GM19238 (cell line): ENCODE results near the gene GFOD2.
"Not testable (repeated sequence)": the region's sequence is repeated elsewhere in the genome, so short reads cannot be mapped to it uniquely, and the experiment has no call there.

Source experiments
- DNase-seq: peaks from one replicate; pipeline ENCODE4 v3.0.0; 2011; ENCODE audit warnings: low spot score; ENCODE audit not compliant: insufficient read length

GFOD2 gene

GRCh38 chr16:67719048-67719777 is at the start of gene GFOD2:
TSS of gene GFOD2 (minus strand) at chr16:67719316. CDS start at chr16:67685715, 33,601 bp downstream.
- peak; percentile 99 for DNase-seq

- no peak for DNase-seq
Measured at GRCh38 chr16:67767953-67768352, 48.8 kb upstream of the GFOD2 start.

- no peak for DNase-seq
Measured at GRCh38 chr16:67766291-67766690, 47.2 kb upstream of the GFOD2 start.

- DNase-seq = no peak
Measured at GRCh38 chr16:67764158-67764667, 45.1 kb upstream of the GFOD2 start.

GRCh38 chr16:67763066-67763465 is 44.0 kb upstream of the GFOD2 start:
- no peak for DNase-seq

- DNase-seq = no peak
Measured at GRCh38 chr16:67762385-67762784, 43.3 kb upstream of the GFOD2 start.

- DNase-seq = no peak
Measured at GRCh38 chr16:67761924-67762323, 42.8 kb upstream of the GFOD2 start.

- DNase-seq = no peak
Measured at GRCh38 chr16:67760956-67761230, 41.8 kb upstream of the GFOD2 start.

GRCh38 chr16:67760206-67760955 is 41.3 kb upstream of the GFOD2 start:
- no peak for DNase-seq

- no peak for DNase-seq
Measured at GRCh38 chr16:67758966-67759365, 39.9 kb upstream of the GFOD2 start.

- no peak for DNase-seq
Measured at GRCh38 chr16:67758006-67758405, 38.9 kb upstream of the GFOD2 start.

- DNase-seq = no peak
Measured at GRCh38 chr16:67752641-67753040, 33.5 kb upstream of the GFOD2 start.

- not testable (repeated sequence) for DNase-seq
Measured at GRCh38 chr16:67751331-67751730, 32.2 kb upstream of the GFOD2 start.

GRCh38 chr16:67750466-67750865 is 31.4 kb upstream of the GFOD2 start:
- peak; percentile 48 for DNase-seq

- peak; percentile 30 for DNase-seq
Measured at GRCh38 chr16:67749436-67750078, 30.4 kb upstream of the GFOD2 start.

GRCh38 chr16:67748834-67749233 is 29.7 kb upstream of the GFOD2 start:
- no peak for DNase-seq

GRCh38 chr16:67746846-67747245 is 27.7 kb upstream of the GFOD2 start:
- no peak for DNase-seq

GRCh38 chr16:67741118-67741517 is 22.0 kb upstream of the GFOD2 start:
- DNase-seq = no peak

- DNase-seq = no peak
Measured at GRCh38 chr16:67740391-67740790, 21.3 kb upstream of the GFOD2 start.

GRCh38 chr16:67736858-67737257 is 17.7 kb upstream of the GFOD2 start:
- no peak for DNase-seq

- DNase-seq = no peak
Measured at GRCh38 chr16:67734731-67735201, 15.7 kb upstream of the GFOD2 start.
